Stimulated activated CD8-positive, alpha-beta memory T cell treated with anti-CD3 and anti-CD28 coated beads, Interleukin-2, amount 100 ng/mL, for 1 hour (primary cell): ENCODE data around the gene ODAD4.
"Not testable (repeated sequence)": the region's sequence is repeated elsewhere in the genome, so short reads cannot be mapped to it uniquely, and the experiment has no call there.

Experiments used
- DNase-seq, 2 donors: peaks; one replicate each; pipeline ENCODE4 v3.0.0-alpha.2; 2020; ENCODE audit warnings: low read depth in 2 of 2

ODAD4 gene

GRCh38 chr17:42001729-42002128, 71.3 kb downstream of the ODAD4 start:
- DNase-seq, result no peak

GRCh38 chr17:42002175-42002791, 71.9 kb downstream of the ODAD4 start:
- DNase-seq, result no peak

- DNase-seq, result no peak
These were observed 72.4 kb downstream of the ODAD4 start for GRCh38 chr17:42002792-42003301.

- no peak for DNase-seq
These were observed 74.7 kb downstream of the ODAD4 start for GRCh38 chr17:42005166-42005565.

- DNase-seq, result no peak
These were observed 78.8 kb downstream of the ODAD4 start for GRCh38 chr17:42009170-42009569.

- DNase-seq, result not testable (repeated sequence)
These were observed 79.9 kb downstream of the ODAD4 start for GRCh38 chr17:42010266-42010680.

- DNase-seq, result no peak
These were observed 80.6 kb downstream of the ODAD4 start for GRCh38 chr17:42010898-42011516.

- not testable (repeated sequence) for DNase-seq
These were observed 81.9 kb downstream of the ODAD4 start for GRCh38 chr17:42012363-42012762.

GRCh38 chr17:42013740-42014139, 83.3 kb downstream of the ODAD4 start:
- not testable (repeated sequence) for DNase-seq
